Fibroblast of skin of scalp (primary cell): ENCODE results near the gene DDX60.
"Not testable (repeated sequence)": the region's sequence is repeated elsewhere in the genome, so short reads cannot be mapped to it uniquely, and the experiment has no call there.

Experiments
- DNase-seq: peaks from one replicate; pipeline ENCODE4 v3.0.0-alpha.2; 2013

Gene DDX60

DNA sequence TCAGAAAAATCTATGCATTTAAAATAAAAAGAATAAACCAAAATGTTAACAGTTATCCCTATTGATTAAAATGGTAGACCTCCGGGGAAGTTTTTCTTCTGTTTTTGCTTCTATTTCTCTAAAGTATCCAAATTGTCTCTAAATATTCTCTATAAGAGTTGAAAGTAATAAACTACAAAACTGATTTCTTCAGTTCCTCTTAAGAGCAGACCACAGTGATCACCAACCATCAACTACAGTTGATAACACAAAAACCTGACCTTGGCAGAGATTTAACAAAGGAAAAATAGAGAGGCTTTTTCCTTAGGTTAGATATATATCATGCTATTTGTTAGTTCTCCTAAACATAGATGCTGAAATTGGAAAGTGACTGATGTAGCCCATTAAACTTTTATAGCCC is 27.3 kb downstream of the DDX60 start:
- no peak for DNase-seq

DNA sequence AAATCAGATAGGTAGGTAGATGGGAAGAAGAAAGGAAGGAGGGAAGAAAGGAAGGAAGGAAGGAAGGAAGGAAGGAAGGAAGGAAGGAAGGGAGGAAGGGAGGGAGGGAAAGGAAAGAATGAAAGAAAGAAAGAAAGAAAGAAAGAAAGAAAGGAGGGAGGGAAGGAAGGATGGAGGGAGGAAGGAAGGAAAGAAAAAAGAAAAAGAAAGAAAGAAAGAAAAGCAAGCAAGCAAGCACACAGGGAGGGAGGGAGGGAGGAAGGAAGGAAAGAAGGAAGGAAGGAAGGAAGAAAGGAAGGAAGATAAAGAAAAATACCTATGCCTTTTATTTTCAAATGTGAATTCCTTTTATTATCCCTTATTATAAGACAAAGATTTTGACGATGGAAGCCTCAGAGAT is 32.7 kb downstream of the DDX60 start:
- not testable (repeated sequence) for DNase-seq

DNA sequence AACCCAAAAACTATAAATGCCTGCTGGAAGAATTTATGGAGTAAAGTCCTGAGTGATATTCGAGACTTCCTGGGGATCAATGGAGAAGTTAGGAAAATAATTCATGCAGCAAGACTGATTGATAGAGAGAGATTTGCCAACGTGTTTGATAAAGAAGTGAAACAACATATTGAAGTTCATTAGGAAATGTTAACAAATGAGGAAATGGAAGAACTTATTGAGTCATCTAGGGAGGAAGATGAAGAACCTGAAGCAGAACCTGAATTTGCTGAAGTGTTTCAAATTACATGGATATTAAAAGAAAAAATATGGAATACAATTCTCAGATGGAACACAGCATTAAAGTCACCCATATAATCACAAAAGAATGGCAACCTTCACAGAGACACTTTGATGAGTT is 39.0 kb downstream of the DDX60 start:
- no peak for DNase-seq

DNA sequence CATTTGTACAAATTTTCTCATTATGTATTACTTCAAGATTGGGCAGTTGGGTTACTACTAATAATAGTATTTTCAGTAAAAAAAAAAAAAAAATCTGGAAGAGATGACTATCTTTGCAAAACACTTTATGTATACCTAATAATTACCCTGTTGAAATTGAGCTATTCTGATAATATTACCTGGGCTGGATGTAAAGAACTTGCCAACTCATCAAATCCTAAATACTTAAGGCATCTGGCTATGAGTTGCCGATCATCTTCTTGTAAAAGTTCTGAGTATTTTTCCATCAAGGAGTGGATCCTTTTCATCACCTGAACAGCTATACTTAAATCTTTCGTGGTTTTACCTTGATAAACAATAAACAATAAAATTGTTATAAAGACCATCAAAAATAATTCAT is 42.7 kb downstream of the DDX60 start:
- DNase-seq, result no peak

DNA sequence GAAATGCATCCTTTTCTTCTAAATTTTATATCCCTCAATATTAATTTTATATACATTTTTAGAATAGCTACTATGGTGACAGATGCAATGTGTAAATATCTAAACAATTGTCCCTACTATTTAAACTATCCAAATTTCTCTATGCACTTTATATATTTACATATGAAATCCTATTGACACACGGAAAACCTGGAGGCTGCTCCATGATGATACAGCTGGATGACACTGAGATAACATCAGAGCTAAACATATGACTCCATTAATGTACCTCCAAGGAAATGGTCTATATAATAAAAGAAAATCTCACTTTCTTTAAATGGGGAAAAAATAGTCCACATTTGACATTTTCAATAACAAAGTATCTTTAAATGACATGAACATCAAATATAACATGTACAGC is 43.7 kb downstream of the DDX60 start:
- DNase-seq, result no peak

DNA sequence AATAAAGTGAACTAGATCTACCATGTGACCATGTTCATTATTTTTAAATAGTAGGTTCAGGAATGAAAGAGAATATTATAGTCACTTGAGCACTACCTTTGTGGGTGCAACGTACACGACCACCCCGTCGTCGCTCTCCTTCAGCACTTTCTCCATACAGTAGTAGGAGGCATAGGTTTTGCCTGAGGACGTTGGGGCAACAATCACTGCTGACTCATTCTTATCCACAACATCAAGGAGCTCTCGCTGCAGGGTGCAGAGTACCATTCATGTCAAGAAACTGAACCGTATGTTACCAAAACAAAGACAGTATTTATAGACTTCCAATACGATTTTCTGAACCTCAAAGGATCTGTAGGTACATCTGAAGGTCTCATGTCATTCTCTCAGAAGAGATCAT is 44.7 kb downstream of the DDX60 start:
- DNase-seq, result no peak

DNA sequence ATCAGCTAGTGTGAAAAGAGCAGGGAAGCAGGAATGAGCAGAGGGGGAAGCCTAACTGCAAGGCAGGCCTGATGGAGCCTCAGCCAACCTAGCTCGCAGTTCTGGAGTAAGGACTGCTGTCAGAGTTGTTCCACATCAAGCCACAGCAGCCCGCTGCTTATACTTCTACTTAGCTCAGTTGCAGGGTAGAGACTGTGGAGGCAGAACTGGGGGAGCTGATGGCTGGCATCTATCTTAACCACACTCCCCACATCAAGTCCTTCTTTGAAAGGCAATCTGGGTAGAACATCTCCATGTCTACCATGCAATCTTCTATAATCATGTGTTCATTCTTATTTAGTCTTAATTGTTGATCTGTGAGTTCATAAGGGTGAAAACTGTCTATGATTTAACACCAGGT is 46.1 kb downstream of the DDX60 start:
- DNase-seq, result no peak

DNA sequence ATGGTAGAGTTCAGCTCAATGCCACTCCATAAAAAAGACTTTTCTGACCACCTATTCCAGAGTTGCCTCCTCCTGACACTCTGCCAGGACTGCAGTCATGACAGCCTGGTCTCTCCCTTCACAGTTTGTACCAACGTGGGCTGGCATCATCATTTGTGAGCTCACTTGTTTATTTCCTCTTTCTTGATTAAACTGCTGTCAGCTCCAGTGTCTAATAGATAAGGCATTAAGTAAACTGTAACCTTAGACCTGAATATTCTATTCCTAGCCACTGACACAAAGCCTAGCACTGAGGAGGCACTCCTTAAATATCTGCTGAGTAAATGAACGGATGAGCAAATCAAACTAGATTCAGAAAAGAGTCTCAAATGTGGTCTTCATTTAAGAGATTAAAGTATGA is 48.7 kb downstream of the DDX60 start:
- DNase-seq, result no peak

DNA sequence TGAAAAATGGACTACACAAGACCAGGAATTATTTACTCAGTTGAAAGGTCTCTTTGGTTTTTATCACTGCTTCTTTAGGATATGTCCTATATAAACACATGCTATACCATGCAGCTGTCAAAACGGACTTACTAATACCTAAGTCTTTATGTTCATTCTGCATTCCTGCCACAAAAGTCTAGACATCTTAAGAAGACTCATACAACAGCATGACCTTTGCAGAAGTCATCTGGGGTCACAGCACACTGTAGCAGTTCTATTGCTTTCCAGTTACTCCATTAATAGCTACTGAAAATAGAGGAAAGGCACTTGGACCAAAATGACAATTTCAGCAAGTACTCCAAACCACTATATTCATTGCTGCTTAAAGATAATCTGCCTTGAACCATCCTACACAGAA is 53.2 kb downstream of the DDX60 start:
- no peak for DNase-seq

DNA sequence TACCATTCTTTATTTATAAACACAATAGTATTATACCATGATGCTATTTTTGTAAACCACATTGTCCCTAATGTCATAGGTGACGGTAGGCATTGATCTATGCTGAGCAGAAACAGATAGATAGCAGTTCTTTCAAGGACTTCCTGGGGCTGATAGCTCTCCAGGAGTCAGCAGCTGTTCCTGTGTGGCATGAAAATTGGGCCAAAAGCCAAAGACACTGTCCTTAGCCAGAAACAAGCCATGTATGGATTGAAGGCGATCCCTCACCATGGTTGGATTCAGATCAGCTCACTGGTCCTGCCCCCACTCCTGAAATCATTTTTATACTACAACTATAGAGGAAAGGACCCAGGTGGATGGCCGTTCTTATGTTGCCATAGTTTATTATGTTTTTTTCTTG is 53.6 kb downstream of the DDX60 start:
- DNase-seq, result no peak

DNA sequence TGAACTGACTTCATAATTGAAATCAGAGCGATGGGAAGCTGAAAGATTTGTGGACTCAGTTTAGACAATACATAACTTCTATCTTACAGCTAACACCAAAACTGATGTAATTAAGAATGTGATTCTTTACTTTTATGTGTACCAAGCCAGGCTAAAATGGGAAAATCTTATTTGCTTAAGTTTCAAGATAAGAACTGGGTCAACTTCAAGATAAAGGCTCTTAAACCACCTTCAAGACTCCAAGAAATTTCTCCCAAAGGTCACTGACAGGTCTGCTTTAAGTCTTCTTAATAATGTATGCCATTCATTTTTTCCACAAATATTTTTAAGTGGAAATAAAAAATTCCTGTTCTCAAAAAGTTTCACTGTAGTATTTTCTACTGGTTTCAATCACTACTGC is 55.5 kb downstream of the DDX60 start:
- no peak for DNase-seq

DNA sequence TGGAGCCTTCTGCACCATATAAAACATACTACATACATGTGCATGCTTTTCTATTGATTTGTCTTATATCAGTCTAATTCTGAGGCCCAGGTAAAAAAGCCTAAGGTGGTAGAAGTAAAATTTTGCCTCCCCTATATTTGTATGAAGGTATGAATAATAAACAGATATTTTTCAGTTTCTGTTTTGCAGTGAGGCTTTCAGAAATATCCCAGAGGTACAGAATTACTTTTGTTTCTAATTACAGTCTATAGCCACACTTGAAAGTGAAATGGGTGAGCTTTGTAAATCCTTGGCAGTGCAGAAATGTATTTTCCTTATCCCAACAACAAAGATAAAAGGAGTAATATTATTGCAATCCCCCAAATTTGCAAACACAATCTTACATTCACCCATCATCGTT is 59.5 kb downstream of the DDX60 start:
- DNase-seq, result no peak

DNA sequence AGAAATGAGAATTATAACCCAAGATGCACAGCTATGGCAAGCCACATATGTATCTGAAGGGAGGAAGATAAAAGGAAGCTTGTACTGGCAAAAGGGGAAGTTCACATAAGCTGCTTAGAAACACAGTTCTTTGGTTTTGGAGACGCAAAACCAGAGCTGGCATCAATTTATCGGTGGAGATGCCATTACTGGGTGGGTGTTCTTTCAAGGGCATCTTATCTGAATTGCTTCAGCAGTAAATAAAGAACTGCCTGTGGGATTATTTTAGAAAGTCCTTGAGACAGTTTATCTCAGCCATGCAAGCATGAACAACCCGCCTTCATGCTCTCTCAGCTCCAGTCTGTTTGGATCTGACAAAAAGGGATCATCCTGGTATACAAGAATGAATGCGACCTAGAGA is 60.8 kb downstream of the DDX60 start:
- no peak for DNase-seq

DNA sequence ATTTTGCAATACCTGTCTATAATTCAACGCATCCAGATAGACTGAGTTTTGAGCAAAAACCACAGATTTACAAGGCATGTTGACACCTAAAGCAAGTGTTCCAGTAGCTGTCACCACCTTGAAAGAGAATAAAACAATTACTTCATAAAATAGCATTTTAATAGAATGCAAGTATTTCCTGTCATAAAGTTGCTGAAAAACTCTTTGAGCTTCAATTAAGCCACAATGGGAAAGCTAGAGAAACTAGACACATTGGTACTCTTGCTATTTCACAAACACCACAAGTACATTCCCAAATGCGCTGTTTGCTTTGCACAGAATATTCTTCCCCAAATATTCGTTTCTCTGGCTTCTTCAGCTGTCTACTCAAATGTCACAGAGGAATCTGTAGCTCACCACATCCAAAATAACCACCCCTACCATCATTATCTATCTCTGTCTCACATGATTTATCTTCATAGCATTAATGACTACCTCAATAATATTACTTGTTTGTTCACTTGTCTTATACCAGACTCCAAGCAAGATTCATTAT is 70.3 kb downstream of the DDX60 start:
- peak; percentile 5 for DNase-seq

DNA sequence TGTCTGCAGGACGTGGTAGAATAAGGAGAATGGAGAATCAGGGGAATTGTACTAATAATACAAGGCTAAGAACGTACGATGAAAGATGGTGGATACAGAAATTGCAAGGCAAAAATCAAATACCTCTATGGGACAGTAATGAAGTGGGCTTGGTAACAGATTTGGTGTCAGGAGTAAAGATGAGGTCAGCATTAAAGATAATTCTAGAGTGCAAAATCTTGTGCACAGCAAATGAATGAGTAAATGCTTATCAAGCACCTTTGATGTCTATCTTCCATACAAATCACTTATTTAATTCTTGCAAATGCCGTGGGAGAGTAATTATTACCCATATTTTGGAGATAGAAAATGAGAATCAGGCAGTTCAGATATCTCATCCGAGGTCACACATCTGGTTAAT is 70.9 kb downstream of the DDX60 start:
- DNase-seq, result no peak

DNA sequence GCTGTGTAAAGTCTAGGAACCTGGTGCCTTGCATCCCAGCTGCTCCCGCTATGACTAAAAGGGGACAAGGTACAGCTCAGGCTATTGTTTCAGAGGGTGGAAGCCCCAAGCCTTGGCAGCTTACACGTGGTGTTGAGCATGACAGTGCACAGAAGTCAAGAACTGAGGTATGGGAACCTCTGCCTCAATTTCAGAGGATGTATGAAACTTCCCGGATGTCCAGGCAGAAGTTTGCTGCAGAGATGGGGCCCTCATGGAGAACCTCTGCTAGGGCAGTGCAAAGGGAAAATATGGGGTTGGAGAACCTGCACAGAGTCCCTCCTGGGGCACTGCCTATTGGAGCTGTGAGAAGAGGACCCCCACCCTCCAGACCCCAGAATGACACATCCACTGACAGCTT is 76.6 kb downstream of the DDX60 start:
- DNase-seq, result no peak

DNA sequence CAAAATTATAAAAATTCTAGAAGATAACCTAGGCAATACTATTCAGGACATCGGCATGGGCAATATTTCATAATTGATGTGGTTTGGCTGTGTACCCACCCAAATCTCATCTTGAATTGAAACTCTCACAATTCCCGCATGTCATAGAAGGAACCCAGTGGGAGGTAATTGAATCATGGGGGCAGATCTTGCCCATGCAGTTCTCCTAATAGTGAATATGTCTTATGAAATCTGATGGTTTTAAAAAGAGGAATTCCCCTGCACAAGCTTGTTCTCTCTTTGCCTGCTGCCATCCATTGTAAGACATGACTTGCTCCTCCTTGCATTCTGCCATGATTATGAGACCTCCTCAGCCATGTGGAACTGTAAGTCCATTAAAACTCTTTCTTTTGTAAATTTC is 77.7 kb downstream of the DDX60 start:
- DNase-seq, result no peak

DNA sequence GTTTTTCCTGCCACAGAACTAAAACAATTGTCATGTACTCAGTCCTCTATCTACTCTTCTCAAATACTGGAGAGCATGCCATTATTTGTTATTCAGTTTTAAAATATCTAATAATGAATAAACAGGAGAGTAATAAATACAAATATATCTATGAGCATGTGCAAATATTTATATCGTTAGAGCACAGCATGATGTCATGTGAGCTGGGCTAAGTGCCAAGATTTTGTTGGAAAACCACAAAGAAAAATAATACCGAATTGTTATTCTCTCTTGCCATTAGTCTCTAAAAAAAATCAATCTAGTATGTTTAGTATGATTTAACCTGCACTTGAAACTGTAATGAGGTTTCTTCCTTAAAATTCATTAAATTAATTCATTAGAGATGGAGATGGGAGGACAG is 97.3 kb downstream of the DDX60 start:
- DNase-seq, result peak; percentile 79

DNA sequence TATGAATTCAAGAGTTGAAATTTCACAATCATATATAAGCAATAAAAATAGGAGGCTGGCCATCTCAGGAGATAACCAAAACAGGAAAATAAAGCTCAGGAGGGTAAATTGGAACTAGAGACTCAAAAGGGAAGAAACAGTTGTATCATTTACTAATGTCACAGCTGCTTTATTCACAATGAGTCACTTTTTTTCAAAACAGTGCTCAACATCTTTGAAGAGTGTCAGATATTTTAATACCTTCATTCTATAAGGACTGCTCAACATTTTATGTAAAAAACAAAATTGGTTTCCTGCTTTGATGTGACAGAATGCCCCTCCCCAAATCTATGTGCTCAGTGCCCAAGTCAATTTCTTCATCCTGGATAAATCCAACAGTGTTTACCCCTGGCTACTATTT is 97.7 kb downstream of the DDX60 start:
- DNase-seq, result peak; percentile 5

DNA sequence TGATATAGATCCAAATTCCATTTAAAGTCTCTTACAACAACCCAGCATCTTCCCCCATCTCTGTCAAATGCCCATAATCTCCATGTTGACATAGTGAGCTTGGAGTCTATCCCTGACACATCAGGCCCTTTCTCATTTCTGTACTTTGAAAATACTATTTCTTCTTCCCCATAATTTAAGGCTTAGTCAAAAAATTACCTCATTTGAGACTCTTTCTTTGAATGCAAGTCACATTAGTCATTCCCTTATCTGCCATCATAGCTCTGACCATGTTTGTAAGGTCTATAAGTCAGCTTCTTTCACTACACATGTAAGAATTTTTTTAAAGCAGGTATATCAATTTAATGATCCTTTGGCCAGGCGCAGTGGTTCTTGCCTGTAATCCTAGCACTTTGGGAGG is 99.9 kb downstream of the DDX60 start:
- DNase-seq, result peak; percentile 68

DNA sequence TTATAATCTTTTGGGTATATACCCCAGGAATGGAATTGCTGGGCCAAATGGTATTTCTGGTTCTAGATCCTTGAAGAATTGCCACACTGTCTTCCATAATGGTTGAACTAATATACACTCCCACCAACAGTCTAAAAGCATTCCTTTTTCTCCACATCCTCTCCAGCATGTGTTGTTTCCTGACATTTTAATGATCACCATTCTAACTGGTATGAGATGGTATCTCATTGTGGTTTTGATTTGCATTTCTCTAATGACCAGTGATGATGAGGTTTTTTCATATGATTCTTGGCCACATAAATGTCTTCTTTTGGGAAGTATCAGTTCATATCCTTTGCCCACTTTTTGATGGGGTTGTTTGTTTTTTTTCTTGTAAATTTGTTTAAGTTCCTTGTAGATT is 105.0 kb downstream of the DDX60 start:
- DNase-seq, result not testable (repeated sequence)

DNA sequence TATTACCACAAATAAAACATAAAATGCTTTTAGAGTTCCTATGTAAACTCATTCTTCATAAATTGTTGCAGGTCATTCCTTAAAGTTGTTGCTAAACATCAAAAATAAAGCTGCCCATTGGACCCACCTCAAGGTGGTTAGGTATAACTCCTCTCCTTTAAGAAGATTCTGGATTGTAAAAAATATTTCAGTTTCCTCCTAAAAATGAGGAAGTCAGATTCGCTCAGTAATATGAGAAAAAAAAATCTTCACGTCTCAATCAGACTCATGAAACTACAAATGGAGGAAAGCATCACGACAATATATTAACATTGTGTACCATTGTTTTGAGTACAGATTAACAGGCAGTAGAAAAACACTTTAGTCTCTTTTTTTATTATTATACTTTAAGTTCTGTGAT is 105.9 kb downstream of the DDX60 start:
- no peak for DNase-seq

DNA sequence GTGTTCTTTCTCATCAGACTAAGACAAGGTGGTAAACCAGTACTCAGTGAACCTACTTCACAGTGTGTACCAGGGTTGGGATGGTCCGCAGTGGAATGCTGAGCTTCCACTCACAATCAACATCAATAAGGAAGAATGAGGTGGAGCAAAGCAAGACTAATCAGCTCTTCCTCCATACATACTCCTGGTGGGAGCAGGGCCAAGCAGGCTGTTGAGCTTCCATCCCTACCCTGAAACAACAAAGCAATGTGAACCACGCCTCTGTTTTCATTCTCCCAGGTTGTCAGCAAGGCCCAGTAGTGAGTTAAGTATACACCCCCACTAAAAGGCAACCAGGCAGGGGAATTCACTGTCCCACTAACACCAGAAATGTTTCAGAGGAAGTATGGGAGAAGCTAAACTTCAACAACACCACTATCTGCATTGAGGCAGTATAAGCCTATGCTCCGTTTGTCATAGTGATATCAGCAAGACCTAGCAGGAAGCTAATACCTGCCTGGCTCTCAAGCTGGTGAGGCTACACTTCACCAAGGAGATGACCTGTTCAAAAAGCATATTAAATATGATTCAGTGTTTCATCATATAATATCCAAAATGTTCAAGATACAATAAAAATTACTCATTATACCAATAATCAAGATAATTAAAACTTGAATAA is 109.5 kb downstream of the DDX60 start:
- no peak for DNase-seq

DNA sequence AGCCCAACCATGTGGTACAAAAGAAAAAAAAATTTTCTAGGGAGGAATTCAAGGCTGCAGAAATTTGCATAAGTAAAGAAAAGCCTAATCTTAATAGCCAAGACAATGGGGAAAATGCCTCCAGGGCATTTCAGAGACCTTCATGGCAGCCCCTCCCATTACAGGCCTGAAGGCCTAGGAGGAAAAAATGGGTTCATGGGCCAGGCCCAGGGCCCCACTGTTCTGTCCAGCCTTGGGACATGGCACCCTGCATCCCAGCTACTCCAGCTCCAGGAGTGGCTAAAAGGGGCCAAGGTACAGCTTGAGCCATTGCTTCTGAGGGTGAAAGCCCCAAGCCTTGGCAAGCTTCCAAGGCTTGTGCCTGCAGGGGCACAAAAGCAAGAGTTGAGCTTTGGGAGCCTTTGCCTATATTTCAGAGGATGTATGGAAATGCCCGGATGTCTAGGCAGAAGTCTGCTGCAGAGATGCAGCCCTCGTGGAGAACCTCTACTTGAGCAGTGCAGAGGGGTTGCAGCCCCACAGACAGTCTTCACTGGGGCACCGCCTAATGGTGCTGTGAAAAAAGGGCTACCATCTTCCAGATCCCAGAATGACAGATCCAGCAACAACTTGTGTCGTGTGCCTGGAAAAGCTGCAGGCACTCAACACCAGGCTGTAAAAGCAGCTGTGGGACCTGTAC is 115.2 kb downstream of the DDX60 start:
- DNase-seq, result no peak

DNA sequence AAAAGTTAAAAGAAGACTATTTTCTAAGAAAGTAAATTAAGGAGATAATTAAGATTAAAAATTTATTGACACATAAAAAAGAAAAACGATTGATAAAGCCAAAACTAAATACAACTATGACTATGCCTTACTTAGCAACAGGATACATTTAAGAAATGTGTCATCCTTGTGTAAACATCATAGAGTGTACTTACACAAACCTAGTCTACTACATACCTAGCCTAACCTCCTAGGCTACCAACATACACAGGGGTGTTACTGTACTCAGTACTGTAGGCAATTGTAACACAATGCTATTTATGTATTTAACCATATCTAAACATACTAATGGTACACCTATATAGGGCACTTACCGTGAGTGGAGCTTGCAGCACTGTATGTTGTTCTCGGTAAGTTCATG is 117.9 kb downstream of the DDX60 start:
- DNase-seq, result no peak
